Prostate gland (tissue), 2 donors: ENCODE measurements around the gene CDH22.

Experiments
- POLR2A ChIP-seq: fragments of 450-650 bp; IDR thresholded peaks from one replicate; pipeline ENCODE4 v1.6.1; 2016; ENCODE audit warnings: antibody characterized with exemption, mild to moderate bottlenecking
- POLR2AphosphoS5 ChIP-seq: sonication (generic); formaldehyde crosslinking; IDR thresholded peaks from one replicate; pipeline ENCODE4 v1.6.1; 2017; ENCODE audit warnings: antibody characterized with exemption
- TF ChIP-seq, protein P1 (sequence below), 4 experiments: fragments of 200-600 bp in 2 of 4; fragments of 450-650 bp in 2 of 4; sonication (generic) in 2 of 4; IDR thresholded peaks; 1 replicate in 3 of 4; 2 replicates in 1 of 4; pipeline ENCODE4 v1.5.1; 2016 to 2019; ENCODE audit warnings: antibody characterized with exemption in 4 of 4, mild to moderate bottlenecking in 2 of 4, moderate library complexity in 2 of 4

DNA sequence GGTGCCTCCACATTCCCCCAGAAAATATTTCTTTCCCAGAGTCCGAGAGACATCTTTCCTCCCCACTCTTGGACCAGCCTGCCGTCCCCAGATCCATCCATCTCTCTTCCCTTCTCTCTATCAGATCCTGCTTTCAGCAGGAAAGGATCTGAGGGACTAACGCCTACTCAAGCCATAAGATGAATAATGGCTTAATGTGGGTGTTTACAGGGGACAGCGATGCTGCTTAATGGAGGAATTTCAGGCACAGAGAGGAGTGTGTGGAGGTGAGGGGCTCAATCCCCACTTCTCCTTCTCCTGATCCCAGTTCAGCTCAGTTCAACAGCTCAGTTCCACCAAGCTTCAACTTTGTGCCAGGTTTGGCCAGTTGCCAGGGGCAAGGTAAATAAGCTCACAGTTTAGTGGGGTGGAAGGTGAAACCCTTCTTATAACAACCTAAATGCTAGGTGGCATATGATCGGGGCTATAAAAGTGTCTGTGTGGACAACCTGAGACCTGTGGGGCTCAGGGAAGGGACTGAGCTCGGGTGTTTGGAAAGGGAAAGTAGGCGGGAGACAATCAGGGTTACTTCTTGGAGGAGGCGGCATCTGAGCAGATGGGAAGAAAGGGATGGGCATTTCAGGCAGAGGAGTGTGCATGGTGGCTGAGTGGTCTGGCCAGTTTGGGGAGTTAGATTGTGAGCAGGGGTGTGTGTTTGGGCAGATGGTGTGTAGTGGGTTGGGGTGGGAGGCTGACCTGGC is 55.8 kb downstream of the CDH22 start:
- TF ChIP-seq, protein P1, sequence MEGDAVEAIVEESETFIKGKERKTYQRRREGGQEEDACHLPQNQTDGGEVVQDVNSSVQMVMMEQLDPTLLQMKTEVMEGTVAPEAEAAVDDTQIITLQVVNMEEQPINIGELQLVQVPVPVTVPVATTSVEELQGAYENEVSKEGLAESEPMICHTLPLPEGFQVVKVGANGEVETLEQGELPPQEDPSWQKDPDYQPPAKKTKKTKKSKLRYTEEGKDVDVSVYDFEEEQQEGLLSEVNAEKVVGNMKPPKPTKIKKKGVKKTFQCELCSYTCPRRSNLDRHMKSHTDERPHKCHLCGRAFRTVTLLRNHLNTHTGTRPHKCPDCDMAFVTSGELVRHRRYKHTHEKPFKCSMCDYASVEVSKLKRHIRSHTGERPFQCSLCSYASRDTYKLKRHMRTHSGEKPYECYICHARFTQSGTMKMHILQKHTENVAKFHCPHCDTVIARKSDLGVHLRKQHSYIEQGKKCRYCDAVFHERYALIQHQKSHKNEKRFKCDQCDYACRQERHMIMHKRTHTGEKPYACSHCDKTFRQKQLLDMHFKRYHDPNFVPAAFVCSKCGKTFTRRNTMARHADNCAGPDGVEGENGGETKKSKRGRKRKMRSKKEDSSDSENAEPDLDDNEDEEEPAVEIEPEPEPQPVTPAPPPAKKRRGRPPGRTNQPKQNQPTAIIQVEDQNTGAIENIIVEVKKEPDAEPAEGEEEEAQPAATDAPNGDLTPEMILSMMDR (IDR thresholded peaks at IDR 0.05): no peak
- TF ChIP-seq POLR2A (no peak), POLR2AphosphoS5 (no peak)
